Activated T-helper 2 cell treated with anti-CD3 and anti-CD28 coated beads, Interferon-gamma antibody, Interleukin-2, Interleukin-4, amounts not matched to agents 10 μg/mL and 5 μg/mL and 100 μg/mL, durations not matched to agents 14 hours and 24 hours and 36 hours (primary cell): ENCODE data around the gene TAF5L. TPM values are rescaled to one million over a fixed set of nuclear protein-coding genes. Genes with fewer than 3 reads are reported as not detected.
"Not testable (repeated sequence)": the region's sequence is repeated elsewhere in the genome, so short reads cannot be mapped to it uniquely, and the experiment has no call there.

Source experiments
- DNase-seq: peaks from one replicate; pipeline ENCODE4 v3.0.0; 2021; ENCODE audit warnings: low spot score
- H3K27ac Mint-ChIP-seq: one replicate; pipeline ENCODE4 v1.8.0; 2021; ENCODE audit warnings: mixed read lengths
- H3K27me3 Mint-ChIP-seq: one replicate; pipeline ENCODE4 v1.8.0; 2021; ENCODE audit warnings: low read depth, mixed read lengths
- H3K36me3 Mint-ChIP-seq: one replicate; pipeline ENCODE4 v1.8.0; 2021; ENCODE audit warnings: low read depth, mixed read lengths
- H3K4me1 Mint-ChIP-seq: one replicate; pipeline ENCODE4 v1.8.0; 2021; ENCODE audit warnings: low read depth, mixed read lengths
- H3K4me3 Mint-ChIP-seq: one replicate; pipeline ENCODE4 v1.8.0; 2021; ENCODE audit warnings: low read depth, mild to moderate bottlenecking, moderate library complexity, mixed read lengths
- H3K9me3 Mint-ChIP-seq: one replicate; pipeline ENCODE4 v1.8.0; 2021; ENCODE audit warnings: mixed read lengths
- intact Hi-C: fragments of 100-400 bp; cut with micrococcal nuclease; formaldehyde crosslinking; loops from one replicate; pipeline ENCODE4 v1.15.1; 2023
- total RNA-seq: library from RNA; stranded (reverse); gene quantifications from 2 replicates; pipeline ENCODE4 v1.2.3, GENCODE V29; 2022

TAF5L gene
- total RNA-seq, 1 donor from 2014 or later = 28.4 TPM

DNA sequence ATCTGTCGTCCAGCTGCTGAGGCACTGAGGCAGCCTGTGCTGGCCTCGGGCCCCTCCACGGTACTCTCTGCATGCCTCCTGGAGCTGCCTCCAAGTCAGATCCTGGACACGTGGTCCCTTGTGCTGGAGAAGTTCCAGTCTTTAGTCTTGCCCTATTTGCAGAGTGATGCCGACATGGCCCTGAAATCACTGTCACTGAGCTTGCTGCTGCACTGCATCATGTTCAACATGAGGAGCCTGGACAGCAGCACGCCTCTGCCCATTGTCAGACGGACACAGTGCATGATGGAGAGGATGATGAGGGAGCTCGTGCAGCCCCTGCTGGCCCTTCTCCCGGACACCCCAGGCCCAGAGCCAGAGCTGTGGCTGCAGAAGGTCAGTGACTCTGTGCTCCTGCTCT, 10.1 kb upstream of the TAF5L start:
- peaks cover 4% of the 10 kb centered on the region for H3K4me1 Mint-ChIP-seq
- no peak for DNase-seq
- H3K9me3 Mint-ChIP-seq = no peaks in the 10 kb centered on the region
- intact Hi-C loops = no loop called here
- H3K27me3 Mint-ChIP-seq = no peaks in the 10 kb centered on the region
- H3K4me3 Mint-ChIP-seq = no peak overlapping the region
- H3K27ac Mint-ChIP-seq = no peak overlapping the region
- H3K36me3 Mint-ChIP-seq = peaks cover 71% of the 10 kb centered on the region

GRCh38 chr1:229631966-229632365, 6.0 kb upstream of the TAF5L start:
- no peaks in the 10 kb centered on the region for H3K27me3 Mint-ChIP-seq
- peaks cover 66% of the 10 kb centered on the region for H3K36me3 Mint-ChIP-seq
- no peak overlapping the region for H3K4me3 Mint-ChIP-seq
- H3K9me3 Mint-ChIP-seq = no peaks in the 10 kb centered on the region
- DNase-seq = no peak
- peaks cover 27% of the 10 kb centered on the region for H3K4me1 Mint-ChIP-seq
- no peak overlapping the region for H3K27ac Mint-ChIP-seq
- intact Hi-C loops = no loop called here

DNA sequence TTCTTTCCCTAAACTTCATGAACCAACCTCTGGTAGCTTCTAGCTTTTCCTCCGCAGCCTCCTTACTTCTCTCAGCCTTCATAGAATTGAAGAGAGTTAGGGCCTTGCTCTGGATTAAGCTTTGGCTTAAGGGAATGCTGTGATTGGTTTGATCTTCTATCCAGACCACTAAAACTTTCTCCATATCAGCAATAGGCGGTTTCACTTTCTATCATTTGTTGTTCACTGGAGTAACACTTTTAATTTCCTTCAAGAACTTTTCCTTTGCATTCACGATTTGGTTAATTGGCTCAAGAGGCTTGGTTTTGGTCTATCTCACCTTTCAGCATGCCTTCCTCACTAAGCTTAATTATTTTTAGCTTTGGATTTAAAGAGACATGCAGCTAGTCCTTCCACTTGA, 5.2 kb upstream of the TAF5L start:
- Mint-ChIP-seq H3K36me3 (peaks cover 57% of the 10 kb centered on the region), H3K27ac (no peak overlapping the region), H3K9me3 (no peaks in the 10 kb centered on the region), H3K27me3 (no peaks in the 10 kb centered on the region), H3K4me3 (no peak overlapping the region), H3K4me1 (peaks cover 31% of the 10 kb centered on the region)
- intact Hi-C loops = no loop called here
- DNase-seq = no peak

DNA sequence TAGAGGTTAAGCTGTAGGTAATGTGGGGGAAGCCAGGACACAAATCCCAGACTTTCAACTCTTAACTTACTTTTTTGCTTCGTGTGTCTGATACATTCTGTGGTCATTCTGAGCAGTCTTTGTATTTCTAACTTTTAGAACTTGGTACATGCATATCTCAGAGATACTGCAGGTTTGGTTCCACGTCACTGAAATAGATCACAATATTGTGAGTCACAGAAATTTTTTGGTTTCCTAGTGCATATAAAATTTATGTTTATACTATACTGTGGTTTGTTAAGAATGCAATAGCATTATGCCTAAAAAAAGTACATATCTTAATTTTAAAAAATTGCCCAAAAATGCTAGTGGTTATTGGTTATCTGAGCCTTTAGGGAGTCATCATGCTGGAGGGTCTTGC, 3.3 kb upstream of the TAF5L start:
- Mint-ChIP-seq H3K4me1 (peaks cover 40% of the 10 kb centered on the region), H3K27ac (no peak overlapping the region), H3K4me3 (no peak overlapping the region), H3K36me3 (peaks cover 39% of the 10 kb centered on the region), H3K27me3 (no peaks in the 10 kb centered on the region), H3K9me3 (no peaks in the 10 kb centered on the region)
- no peak for DNase-seq
- intact Hi-C loops = loop anchor here (5.0 to 10.0 kb wide), 4 partner anchors 122 to 374 kb away; partner anchors contain the start of gene NUP133

DNA sequence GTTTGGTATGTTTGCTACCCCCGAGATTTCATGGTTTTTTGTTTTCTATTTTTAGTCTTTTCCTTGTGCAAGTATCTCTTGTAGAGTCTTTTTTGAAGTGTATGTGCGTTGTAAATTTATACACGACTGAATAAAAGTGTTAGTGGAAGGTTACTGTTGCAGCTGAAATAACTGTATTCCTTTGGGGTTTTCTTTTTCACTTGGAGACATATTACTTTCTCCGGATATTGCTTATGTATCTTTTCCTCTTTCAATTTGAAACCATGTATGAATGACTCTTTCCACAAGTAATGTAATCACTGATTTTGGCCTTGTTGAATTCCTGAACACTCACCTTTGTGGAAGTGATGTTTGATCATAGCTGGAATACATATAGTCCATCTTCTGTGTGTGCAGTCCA, 1.1 kb upstream of the TAF5L start:
- intact Hi-C loops = loop anchor here (5.0 to 10.0 kb wide), 4 partner anchors 120 to 372 kb away; partner anchors contain the start of gene NUP133
- Mint-ChIP-seq H3K4me3 (peak overlapping the region; percentile 96), H3K36me3 (peaks cover 35% of the 10 kb centered on the region), H3K27me3 (no peaks in the 10 kb centered on the region), H3K27ac (peak overlapping the region; percentile 85), H3K9me3 (no peaks in the 10 kb centered on the region), H3K4me1 (peaks cover 50% of the 10 kb centered on the region)
- DNase-seq = no peak

GRCh38 chr1:229625071-229625914, 629 bp downstream of the TAF5L start:
- DNase-seq = peak; percentile 33
- Mint-ChIP-seq H3K4me3 (peak overlapping the region; percentile 92), H3K9me3 (no peaks in the 10 kb centered on the region), H3K27ac (peak overlapping the region; percentile 83), H3K4me1 (peaks cover 53% of the 10 kb centered on the region), H3K27me3 (no peaks in the 10 kb centered on the region), H3K36me3 (peaks cover 29% of the 10 kb centered on the region)
- intact Hi-C loops = loop anchor here (2.0 to 10.0 kb wide), 5 partner anchors 118 to 1018 kb away; partner anchors contain the start of genes COG2 and NUP133

- H3K9me3 Mint-ChIP-seq = no peaks in the 10 kb centered on the region
- peaks cover 55% of the 10 kb centered on the region for H3K4me1 Mint-ChIP-seq
- no peaks in the 10 kb centered on the region for H3K27me3 Mint-ChIP-seq
- H3K36me3 Mint-ChIP-seq = peaks cover 24% of the 10 kb centered on the region
- intact Hi-C loops = loop anchor here (2.0 to 10.0 kb wide), 5 partner anchors 117 to 1018 kb away; partner anchors contain the start of genes COG2 and NUP133
- peak overlapping the region; percentile 83 for H3K27ac Mint-ChIP-seq
- peak overlapping the region; percentile 92 for H3K4me3 Mint-ChIP-seq
- no peak for DNase-seq
Measured at GRCh38 chr1:229624521-229625070, 1.3 kb downstream of the TAF5L start.

GRCh38 chr1:229623838-229624237, 2.1 kb downstream of the TAF5L start:
- Mint-ChIP-seq H3K36me3 (peaks cover 18% of the 10 kb centered on the region), H3K4me1 (peaks cover 52% of the 10 kb centered on the region), H3K4me3 (peak overlapping the region; percentile 92), H3K9me3 (no peaks in the 10 kb centered on the region), H3K27ac (no peak overlapping the region), H3K27me3 (no peaks in the 10 kb centered on the region)
- no peak for DNase-seq
- intact Hi-C loops = loop anchor here (2.0 to 10.0 kb wide), 3 partner anchors 179 to 1019 kb away; partner anchors contain the start of gene COG2

GRCh38 chr1:229623225-229623624, 2.7 kb downstream of the TAF5L start:
- peaks cover 12% of the 10 kb centered on the region for H3K36me3 Mint-ChIP-seq
- peaks cover 49% of the 10 kb centered on the region for H3K4me1 Mint-ChIP-seq
- no peaks in the 10 kb centered on the region for H3K9me3 Mint-ChIP-seq
- no peak for DNase-seq
- no peak overlapping the region for H3K27ac Mint-ChIP-seq
- no peaks in the 10 kb centered on the region for H3K27me3 Mint-ChIP-seq
- intact Hi-C loops = loop anchor here (10.0 kb wide), 2 partner anchors 178 to 368 kb away; no protein-coding TSS in a partner anchor
- H3K4me3 Mint-ChIP-seq = no peak overlapping the region

DNA sequence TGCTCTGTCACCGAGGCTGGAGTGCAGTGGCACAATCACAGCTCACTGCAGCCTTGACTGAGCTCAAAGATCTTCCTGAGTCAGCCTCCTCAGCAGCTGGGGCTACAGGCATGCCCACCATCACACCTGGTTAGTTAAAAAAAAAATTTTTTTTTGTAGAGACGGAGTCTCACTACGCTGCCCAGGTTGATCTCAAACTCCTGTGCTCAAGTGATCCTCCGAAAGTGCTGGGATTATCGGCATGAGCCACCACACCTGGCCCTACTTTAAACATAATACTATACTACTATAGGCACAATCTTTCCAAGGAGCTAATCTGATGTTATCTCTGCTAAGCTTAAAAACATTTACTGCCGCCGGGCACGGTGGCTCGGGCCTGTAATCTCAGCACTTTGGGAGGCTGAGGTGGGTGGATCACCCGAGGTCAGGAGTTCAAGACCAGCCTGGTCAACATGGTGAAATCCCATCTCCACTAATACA, 3.2 kb downstream of the TAF5L start:
- H3K4me3 Mint-ChIP-seq, DNase-seq, H3K9me3 Mint-ChIP-seq, H3K27ac Mint-ChIP-seq, H3K27me3 Mint-ChIP-seq: not testable (repeated sequence)
- Mint-ChIP-seq H3K4me1 (peaks cover 50% of the 10 kb centered on the region), H3K36me3 (peaks cover 12% of the 10 kb centered on the region)
- intact Hi-C loops = loop anchor here (10.0 kb wide), 2 partner anchors 178 to 368 kb away; no protein-coding TSS in a partner anchor

- Mint-ChIP-seq H3K9me3 (no peaks in the 10 kb centered on the region), H3K36me3 (peaks cover 12% of the 10 kb centered on the region), H3K4me1 (peaks cover 39% of the 10 kb centered on the region), H3K27ac (no peak overlapping the region), H3K4me3 (no peak overlapping the region), H3K27me3 (no peaks in the 10 kb centered on the region)
- no peak for DNase-seq
- intact Hi-C loops = loop anchor here (10.0 kb wide), 2 partner anchors 177 to 367 kb away; no protein-coding TSS in a partner anchor
Measured at GRCh38 chr1:229621663-229622062, 4.3 kb downstream of the TAF5L start.

DNA sequence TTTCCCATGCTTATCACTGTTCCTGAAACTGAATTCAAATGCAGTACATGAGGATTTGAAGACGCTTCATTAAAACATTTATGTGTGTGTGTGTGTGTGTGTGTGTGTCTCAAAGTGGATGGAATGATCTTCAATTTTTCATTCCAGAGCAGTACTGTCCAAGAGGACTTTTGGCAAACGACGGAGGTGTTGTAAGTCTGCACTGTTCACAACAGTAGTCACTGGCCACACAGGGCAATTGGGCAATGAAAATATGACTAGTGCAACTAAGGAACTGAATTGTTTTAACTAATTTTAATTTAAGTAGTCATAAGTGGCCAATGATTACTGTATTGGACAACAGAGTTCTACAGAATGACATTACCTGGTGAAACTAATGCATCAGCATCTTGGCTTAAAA, 5.0 kb downstream of the TAF5L start:
- Mint-ChIP-seq H3K9me3 (no peaks in the 10 kb centered on the region), H3K4me1 (peaks cover 39% of the 10 kb centered on the region), H3K36me3 (peaks cover 12% of the 10 kb centered on the region), H3K4me3 (no peak overlapping the region), H3K27ac (no peak overlapping the region), H3K27me3 (no peaks in the 10 kb centered on the region)
- DNase-seq = no peak
- intact Hi-C loops = loop anchor here (10.0 kb wide), 2 partner anchors 176 to 366 kb away; no protein-coding TSS in a partner anchor
